Dedifferentiated amniotic fluid mesenchymal stem cell (primary cell): ENCODE data around the gene LTBP4.
"Not testable (repeated sequence)": the region's sequence is repeated elsewhere in the genome, so short reads cannot be mapped to it uniquely, and the experiment has no call there.

Experiments
- DNase-seq: peaks from one replicate; pipeline ENCODE4 v3.0.0-alpha.2; 2016; ENCODE audit errors: extremely low spot score

Gene LTBP4

GRCh38 chr19:40601134-40601974 is at the start of gene LTBP4:
Gene LTBP4 (plus strand): TSS chr19:40601369. CDS start chr19:40601388, 19 bp downstream.
- no peak for DNase-seq

GRCh38 chr19:40552848-40553247 is 48.3 kb upstream of the LTBP4 start:
- DNase-seq, result no peak

GRCh38 chr19:40553885-40554857 is 47.0 kb upstream of the LTBP4 start:
- DNase-seq, result no peak

- DNase-seq, result no peak
Measured at GRCh38 chr19:40555978-40556689, 45.0 kb upstream of the LTBP4 start.

- no peak for DNase-seq
Measured at GRCh38 chr19:40556953-40557530, 44.1 kb upstream of the LTBP4 start.

GRCh38 chr19:40559394-40559793 is 41.8 kb upstream of the LTBP4 start:
- no peak for DNase-seq

- no peak for DNase-seq
Measured at GRCh38 chr19:40560092-40560507, 41.1 kb upstream of the LTBP4 start.

- no peak for DNase-seq
Measured at GRCh38 chr19:40561947-40562346, 39.2 kb upstream of the LTBP4 start.

GRCh38 chr19:40564535-40564934 is 36.6 kb upstream of the LTBP4 start:
- not testable (repeated sequence) for DNase-seq

- DNase-seq, result no peak
Measured at GRCh38 chr19:40565355-40565754, 35.8 kb upstream of the LTBP4 start.

GRCh38 chr19:40565910-40566495 is 35.2 kb upstream of the LTBP4 start:
- DNase-seq, result no peak

GRCh38 chr19:40567040-40567749 is 34.0 kb upstream of the LTBP4 start:
- no peak for DNase-seq

- no peak for DNase-seq
Measured at GRCh38 chr19:40567750-40568494, 33.2 kb upstream of the LTBP4 start.

GRCh38 chr19:40570313-40571004 is 30.7 kb upstream of the LTBP4 start:
- peak; percentile 97 for DNase-seq

- no peak for DNase-seq
Measured at GRCh38 chr19:40571005-40571318, 30.2 kb upstream of the LTBP4 start.

GRCh38 chr19:40571831-40572495 is 29.2 kb upstream of the LTBP4 start:
- no peak for DNase-seq

GRCh38 chr19:40575326-40575725 is 25.8 kb upstream of the LTBP4 start:
- DNase-seq, result no peak

- no peak for DNase-seq
Measured at GRCh38 chr19:40576151-40576584, 25.0 kb upstream of the LTBP4 start.
